Stomach (tissue), 4 donors: ENCODE measurements around the gene PLXDC1.
"Not testable (repeated sequence)": the region's sequence is repeated elsewhere in the genome, so short reads cannot be mapped to it uniquely, and the experiment has no call there.

Source experiments
- EP300 ChIP-seq: sonication (generic); formaldehyde crosslinking; IDR thresholded peaks from one replicate; pipeline ENCODE4 v1.6.1; 2017; ENCODE audit warnings: antibody characterized with exemption
- POLR2A ChIP-seq, 4 donors: fragments of 450-650 bp; IDR thresholded peaks; one replicate each; pipeline ENCODE4 v1.6.1; 2016; ENCODE audit warnings: antibody characterized with exemption in 4 of 4, control low read depth in 2 of 4, mild to moderate bottlenecking in 1 of 4, moderate library complexity in 1 of 4
- POLR2AphosphoS5 ChIP-seq, 3 donors: sonication (generic); formaldehyde crosslinking; IDR thresholded peaks; one replicate each; pipeline ENCODE4 v1.6.1; 2016; ENCODE audit warnings: antibody characterized with exemption in 3 of 3
- TF ChIP-seq, protein P1 (sequence below), 7 experiments: fragments of 450-650 bp in 4 of 7; fragments of 200-600 bp in 3 of 7; sonication (generic) in 3 of 7; IDR thresholded peaks; one replicate each; pipeline ENCODE4 v1.5.1; 2016 to 2019; ENCODE audit warnings: antibody characterized with exemption in 7 of 7, control low read depth in 2 of 7, mild to moderate bottlenecking in 1 of 7

- TF ChIP-seq, protein P1, sequence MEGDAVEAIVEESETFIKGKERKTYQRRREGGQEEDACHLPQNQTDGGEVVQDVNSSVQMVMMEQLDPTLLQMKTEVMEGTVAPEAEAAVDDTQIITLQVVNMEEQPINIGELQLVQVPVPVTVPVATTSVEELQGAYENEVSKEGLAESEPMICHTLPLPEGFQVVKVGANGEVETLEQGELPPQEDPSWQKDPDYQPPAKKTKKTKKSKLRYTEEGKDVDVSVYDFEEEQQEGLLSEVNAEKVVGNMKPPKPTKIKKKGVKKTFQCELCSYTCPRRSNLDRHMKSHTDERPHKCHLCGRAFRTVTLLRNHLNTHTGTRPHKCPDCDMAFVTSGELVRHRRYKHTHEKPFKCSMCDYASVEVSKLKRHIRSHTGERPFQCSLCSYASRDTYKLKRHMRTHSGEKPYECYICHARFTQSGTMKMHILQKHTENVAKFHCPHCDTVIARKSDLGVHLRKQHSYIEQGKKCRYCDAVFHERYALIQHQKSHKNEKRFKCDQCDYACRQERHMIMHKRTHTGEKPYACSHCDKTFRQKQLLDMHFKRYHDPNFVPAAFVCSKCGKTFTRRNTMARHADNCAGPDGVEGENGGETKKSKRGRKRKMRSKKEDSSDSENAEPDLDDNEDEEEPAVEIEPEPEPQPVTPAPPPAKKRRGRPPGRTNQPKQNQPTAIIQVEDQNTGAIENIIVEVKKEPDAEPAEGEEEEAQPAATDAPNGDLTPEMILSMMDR (IDR thresholded peaks at IDR 0.05), result not testable (repeated sequence)
- TF ChIP-seq EP300; POLR2A (IDR thresholded peaks at IDR 0.05); POLR2AphosphoS5 (IDR thresholded peaks at IDR 0.05): not testable (repeated sequence)
These were observed 21.9 kb downstream of the PLXDC1 start for GRCh38 chr17:39129544-39129943.
